GM18499 (cell line): ENCODE data around the gene GALE.
"Not testable (repeated sequence)": the region's sequence is repeated elsewhere in the genome, so short reads cannot be mapped to it uniquely, and the experiment has no call there.

Source experiments
- ATAC-seq: cut with Tn5 transposase; IDR thresholded peaks from one replicate; pipeline ENCODE4 v1.9.1; 2021; ENCODE audit warnings: moderate number of reproducible peaks; ENCODE audit not compliant: insufficient read depth, unreplicated experiment

Gene GALE

DNA sequence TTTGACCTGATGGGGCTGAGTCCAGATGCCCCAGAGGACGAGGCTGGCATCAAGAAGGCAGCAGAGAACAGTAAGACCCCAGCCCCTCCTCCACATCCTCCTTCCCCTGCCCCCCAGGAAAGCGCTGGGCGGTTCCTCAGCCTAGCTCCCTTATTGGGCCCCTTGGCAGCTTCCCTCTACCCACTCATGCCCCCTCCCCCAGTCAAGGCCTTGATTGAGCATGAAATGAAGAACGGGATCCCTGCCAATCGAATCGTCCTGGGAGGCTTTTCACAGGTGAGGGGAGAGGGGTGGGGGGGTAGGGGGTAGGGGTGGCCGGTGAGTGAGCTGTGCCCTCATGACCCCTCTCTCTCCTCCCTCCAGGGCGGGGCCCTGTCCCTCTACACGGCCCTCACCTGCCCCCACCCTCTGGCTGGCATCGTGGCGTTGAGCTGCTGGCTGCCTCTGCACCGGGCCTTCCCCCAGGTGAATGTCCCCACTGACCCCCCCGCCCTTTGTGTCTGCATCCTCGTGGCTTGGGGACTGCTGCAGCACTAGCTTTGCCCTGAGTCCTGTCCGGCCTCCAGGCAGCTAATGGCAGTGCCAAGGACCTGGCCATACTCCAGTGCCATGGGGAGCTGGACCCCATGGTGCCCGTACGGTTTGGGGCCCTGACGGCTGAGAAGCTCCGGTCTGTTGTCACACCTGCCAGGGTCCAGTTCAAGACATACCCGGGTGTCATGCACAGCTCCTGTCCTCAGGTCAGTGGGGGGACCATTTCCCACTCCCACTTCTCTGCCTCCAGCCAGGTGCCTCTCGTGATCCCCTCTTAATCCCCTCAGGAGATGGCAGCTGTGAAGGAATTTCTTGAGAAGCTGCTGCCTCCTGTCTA lies 6.5 kb downstream of the GALE start:
- ATAC-seq = no peak

DNA sequence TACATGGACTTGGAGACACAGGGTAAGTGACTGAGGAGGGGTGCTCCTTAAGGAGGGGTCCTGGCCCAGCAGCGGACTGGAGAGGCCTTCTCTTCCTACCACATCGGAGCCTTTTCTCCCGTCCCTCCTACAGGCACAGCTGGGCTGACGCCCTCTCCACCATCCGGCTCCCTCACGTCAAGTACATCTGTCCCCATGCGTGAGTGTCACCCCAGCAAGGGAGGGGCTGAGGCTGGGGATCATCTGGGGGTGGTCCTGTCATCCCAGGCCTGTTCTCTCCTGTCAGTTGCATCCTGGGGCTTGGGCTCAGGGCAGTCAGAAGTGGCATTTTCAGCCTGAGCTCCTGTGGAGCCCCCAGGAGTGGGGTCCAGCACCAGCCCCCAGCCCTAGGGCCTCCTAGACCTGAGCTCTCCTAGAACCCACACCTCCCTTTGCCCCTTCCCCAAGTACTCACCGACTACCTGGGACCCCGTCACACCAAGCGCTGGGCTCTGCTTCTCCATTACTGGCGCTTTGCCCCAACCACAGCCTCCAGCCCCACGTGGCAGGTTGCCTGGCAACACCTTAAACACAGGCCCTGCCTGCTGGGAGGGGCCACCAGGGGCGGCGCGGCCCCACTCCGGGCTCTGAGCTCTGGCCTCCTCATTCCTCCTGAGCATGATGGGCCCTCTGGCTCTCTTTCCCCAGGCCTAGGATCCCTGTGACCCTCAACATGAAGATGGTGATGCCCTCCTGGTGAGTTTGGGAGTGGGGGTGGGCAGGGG lies 7.4 kb downstream of the GALE start:
- no peak for ATAC-seq

DNA sequence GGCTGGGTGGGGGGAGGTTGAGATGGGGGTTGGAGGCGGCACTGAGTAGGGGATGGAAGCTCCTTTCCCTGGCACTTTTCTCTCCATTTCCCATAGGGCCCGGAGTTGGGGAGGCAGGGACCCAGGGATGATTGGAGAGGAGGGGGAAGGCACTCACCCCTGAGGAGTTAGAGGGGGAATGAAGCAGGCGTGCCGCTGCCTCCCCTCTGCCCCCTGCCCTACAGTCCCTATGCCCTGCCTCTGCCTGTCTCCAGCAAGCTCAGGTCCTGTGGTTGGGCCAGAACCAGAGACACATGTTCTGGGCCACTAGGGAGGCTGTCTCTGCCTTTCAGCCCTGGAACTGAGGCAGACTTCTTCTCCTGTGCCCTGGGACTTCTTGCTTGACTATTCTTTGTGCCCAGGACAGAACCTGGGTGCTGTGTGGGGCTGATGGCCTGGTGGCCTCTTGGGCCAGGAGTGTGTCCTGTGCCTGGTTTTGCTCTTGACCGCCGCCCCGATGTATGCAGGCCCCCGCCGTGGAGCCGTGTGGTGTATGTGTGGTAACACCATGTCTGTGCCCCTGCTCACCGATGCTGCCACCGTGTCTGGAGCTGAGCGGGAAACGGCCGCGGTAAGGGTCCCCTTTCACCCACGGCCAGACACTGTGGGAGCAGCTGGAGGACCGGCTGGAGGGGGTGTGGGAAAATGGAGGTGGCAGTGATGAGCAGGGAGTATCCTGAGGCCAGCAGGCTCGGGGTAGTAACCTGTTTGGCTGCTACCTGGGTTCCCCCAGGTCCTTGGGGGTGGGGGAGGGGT lies 8.2 kb downstream of the GALE start:
- ATAC-seq = no peak

GRCh38 chr1:23791516-23792047 lies 9.0 kb downstream of the GALE start:
- ATAC-seq = no peak

DNA sequence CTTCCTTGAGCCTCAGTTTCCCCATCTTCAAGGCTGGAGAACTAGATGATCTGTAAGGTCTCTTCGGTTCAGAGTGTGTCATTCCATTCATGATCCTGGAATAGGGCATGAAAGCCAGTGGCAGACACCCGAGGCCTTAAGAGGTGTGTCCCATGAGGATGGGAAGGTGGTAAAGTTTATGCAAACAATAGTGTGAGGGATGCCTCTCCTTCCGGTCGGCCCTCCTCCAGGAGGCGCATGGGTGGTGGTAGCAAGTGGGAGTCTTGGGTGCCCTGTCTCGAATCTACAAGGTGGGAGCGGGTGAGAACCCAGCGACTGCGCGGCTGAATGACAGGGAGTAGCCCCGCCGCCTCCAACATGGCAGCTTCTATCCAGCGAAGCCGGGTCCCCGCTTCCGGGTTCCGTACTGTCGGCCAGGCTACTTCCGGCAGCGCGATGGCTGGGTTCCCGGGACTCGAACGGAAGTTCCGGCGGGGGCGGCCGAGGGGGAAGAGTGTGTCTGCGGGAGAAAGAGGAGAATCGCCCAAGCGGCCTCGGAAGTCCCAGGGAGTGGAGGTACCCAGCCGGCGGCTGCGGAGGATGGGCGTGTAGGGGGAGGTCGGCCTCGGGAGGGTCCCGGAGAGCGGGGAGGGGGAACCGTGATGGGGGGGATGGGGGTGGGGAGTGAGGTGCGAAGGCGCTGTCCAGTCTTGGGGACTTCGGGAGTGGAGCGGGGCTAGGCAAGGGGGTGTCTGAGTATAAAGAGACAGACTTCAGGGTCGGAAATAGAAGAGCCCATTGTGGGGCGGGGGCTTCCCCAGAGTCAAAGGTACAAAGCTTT lies 9.6 kb downstream of the GALE start, which contains the start of gene LYPLA2:
Gene LYPLA2 (plus strand): TSS at position 450 of the 820 bp plus-strand sequence. CDS start 1,538 bp downstream, outside the sequence.
- peak; percentile 49 for ATAC-seq

DNA sequence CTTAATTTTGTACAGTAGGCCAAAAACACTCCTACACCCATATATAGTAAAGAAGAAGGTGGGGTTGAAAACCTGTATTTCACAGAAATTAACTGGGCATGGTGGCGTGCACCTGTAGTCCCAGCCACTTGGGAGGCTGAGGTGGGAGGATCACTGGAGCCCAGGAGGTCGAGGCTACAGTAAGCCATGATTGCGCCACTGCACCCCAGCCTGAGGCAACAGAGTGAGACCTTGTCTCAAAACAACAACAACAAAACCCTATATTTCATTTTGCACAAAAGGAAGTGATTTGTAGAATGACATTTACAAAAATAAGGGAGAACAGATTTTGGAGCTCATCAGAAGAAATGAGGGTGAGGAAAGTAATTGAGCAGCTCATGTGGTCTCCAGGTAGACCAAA lies 11.9 kb downstream of the GALE start:
- no peak for ATAC-seq

DNA sequence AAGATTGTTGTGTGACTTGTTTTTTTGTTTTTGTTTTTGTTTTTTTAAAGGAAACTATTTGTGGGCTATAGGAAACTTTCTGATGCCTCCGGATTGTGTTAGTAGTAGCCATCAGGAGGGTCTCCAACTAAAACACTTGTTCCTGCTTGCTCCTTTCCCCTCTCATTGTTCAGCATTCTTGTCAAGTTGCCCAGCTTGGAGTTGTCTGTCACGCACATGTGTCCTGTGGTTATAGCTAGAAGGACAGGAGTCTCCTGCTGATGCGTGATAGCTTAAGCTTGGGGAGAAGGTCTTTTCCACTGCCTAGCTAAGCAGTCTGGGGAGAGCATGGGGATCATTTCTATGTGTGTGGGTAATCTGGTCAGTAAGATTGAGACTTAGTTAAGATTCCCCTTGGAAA lies 12.9 kb downstream of the GALE start:
- no peak for ATAC-seq

- ATAC-seq = no peak
These were observed 15.7 kb downstream of the GALE start for GRCh38 chr1:23784846-23785245.

GRCh38 chr1:23783141-23783540 lies 17.4 kb downstream of the GALE start:
- ATAC-seq = not testable (repeated sequence)

- no peak for ATAC-seq
These were observed 20.7 kb downstream of the GALE start for GRCh38 chr1:23779826-23780371.

DNA sequence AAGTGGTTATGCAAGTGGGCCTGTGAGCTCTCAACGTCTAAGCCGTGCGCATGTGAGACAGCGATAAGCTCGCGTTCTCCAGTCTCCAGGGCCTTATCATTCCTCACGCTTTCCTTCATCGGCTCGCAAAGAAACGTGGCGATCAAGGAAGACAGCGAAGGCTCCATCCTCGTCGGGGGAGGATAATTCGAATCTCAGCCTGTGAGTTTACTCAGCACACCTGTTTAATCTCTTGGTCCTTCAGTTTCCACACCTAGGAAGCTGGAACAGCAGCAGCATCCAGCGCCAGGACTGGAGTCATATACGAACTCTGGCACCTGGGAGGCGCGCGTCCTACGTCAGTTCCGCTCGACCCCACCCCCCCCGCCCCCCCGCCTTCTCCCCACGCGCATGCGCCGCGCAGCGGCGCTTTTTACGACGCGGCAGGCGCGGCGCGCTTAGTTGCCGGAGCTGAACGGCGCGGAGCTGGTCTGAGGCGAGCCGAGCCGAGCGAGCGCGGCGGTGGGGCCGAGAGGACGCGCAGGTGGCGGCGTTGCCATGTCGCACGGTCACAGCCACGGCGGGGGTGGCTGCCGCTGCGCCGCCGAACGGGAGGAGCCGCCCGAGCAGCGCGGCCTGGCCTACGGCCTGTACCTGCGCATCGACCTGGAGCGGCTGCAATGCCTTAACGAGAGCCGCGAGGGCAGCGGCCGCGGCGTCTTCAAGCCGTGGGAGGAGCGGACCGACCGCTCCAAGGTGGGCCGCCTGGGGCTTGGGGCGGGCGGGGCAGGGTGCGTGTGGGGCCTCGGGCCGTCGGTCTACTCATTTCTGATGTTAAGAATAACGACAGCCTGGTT lies 22.4 kb downstream of the GALE start, which contains the start of gene PITHD1:
Gene PITHD1 (plus strand): TSS at position 440 of the 836 bp plus-strand sequence. CDS start 98 bp downstream, at position 538.
- ATAC-seq = no peak

DNA sequence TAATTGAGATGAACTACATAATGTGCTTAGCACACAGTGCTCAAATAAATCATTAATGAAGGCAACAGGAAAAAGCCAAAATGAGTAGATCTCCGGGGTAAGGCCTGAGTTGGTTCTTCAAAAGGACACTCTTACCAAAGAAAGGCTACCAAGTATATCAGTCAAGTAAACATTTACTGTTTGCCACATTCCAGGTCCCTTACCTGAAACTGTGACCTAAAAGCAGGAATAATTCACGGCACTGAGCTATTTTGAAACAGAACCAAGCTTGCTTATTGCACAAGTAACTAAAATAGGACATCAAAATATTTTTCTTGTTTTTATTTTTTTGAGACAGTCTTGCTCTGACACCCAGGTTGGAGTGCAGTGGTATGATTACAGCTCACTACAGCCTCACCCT lies 24.3 kb downstream of the GALE start:
- no peak for ATAC-seq

- no peak for ATAC-seq
These were observed 26.2 kb downstream of the GALE start for GRCh38 chr1:23774174-23774880.

DNA sequence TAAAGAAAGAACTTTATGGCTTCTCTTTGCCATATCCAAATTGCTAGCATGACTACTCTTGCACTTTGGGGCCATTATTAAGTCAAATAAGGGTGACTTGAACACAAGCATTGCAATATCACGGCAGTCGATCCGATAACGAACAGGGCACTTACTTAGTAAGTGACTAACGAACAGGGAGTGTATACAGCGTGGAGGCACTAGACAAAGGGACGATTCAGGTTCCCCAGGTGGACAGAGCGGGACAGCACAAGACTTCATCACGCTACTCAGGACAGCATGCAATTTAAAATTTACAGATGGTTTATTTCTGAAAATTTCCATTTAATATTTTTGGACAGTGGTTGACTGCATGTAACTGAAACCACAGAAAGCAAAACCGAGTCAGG lies 27.7 kb downstream of the GALE start:
- no peak for ATAC-seq

DNA sequence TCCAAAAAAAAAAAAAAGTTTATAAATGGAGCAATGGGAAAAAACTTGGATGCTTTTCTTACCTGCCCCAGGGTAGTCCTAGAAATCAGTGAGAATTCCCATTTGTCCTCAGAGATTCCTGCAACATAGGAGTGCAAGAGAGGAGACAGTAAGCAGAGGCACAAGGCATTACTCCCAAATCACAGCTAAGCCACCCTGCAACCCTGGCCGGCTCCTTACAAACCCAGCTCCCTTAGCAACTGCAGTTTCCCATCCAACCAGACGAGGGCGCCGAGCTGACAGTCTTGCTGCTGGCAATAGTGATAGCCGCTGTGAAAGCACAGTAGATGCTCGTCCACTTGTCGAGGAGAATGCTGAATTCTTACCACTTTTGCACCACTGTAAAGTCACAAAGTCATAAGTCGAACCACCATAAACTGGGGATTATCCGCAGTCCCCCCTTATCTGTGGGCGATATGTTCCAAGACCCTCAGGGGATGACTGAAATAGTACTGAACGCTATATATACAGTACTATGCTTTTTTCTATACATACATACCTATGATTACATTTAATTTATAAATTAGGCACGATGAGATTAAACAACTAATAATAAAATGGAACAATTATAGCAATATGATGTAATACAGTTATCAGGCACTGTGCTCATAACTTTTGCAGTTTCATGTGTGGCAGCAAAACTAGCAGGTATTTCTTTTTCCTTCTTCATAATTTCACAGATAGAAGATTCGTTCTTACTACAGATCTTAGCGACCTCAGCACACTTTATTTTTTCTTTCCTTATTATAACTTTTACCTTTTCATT lies 28.3 kb downstream of the GALE start:
- ATAC-seq = no peak

- no peak for ATAC-seq
These were observed 31.8 kb downstream of the GALE start for GRCh38 chr1:23768733-23769132.

GRCh38 chr1:23763041-23763577 lies 37.4 kb downstream of the GALE start:
- ATAC-seq = no peak
